GM23338 (cell line): ENCODE data around the gene NFILZ. TPM values are rescaled to one million over a fixed set of nuclear protein-coding genes. Genes with fewer than 3 reads are reported as not detected.
"Not testable (repeated sequence)": the region's sequence is repeated elsewhere in the genome, so short reads cannot be mapped to it uniquely, and the experiment has no call there.

Source experiments
- ATAC-seq: fragments of 200-7000 bp; cut with Tn5 transposase; 3 replicates; pipeline ENCODE4 v1.9.1; 2020
- DNase-seq: peaks from one replicate; pipeline ENCODE4 v3.0.0-alpha.2; 2015; ENCODE audit warnings: low spot score
- H2AFZ ChIP-seq: fragments of 200-600 bp; sonication (generic); 2 replicates; pipeline ENCODE4 v1.8.0; 2016; ENCODE audit warnings: antibody characterized with exemption, mild to moderate bottlenecking, moderate library complexity
- H3F3A ChIP-seq: fragments of 200-600 bp; sonication (generic); replicated peaks from 2 replicates; pipeline ENCODE4 v1.8.0; 2017; ENCODE audit warnings: antibody characterized with exemption, mixed run types, low read depth
- H3K27ac ChIP-seq: fragments of 200-600 bp; sonication (generic); 2 replicates; pipeline ENCODE4 v1.6.1; 2016; ENCODE audit warnings: low read depth
- H3K27me3 ChIP-seq: fragments of 200-600 bp; sonication (generic); 2 replicates; pipeline ENCODE4 v1.8.0; 2016; ENCODE audit warnings: mild to moderate bottlenecking, mixed run types, moderate library complexity; ENCODE audit not compliant: insufficient read depth
- H3K36me3 ChIP-seq: fragments of 200-600 bp; sonication (generic); 2 replicates; pipeline ENCODE4 v1.8.0; 2016; ENCODE audit warnings: mild to moderate bottlenecking; ENCODE audit not compliant: insufficient read depth
- H3K4me1 ChIP-seq: fragments of 200-600 bp; sonication (generic); 2 replicates; pipeline ENCODE4 v1.8.0; 2016; ENCODE audit warnings: mild to moderate bottlenecking, moderate library complexity; ENCODE audit not compliant: insufficient read depth
- H3K4me2 ChIP-seq: fragments of 200-600 bp; sonication (generic); 2 replicates; pipeline ENCODE4 v1.7.1; 2017; ENCODE audit warnings: mixed run types
- H3K4me3 ChIP-seq: fragments of 200-600 bp; sonication (generic); 2 replicates; pipeline ENCODE4 v1.6.1; 2016; ENCODE audit warnings: mixed run types
- H3K79me2 ChIP-seq: fragments of 200-600 bp; sonication (generic); replicated peaks from 2 replicates; pipeline ENCODE4 v1.8.0; 2017; ENCODE audit warnings: mild to moderate bottlenecking; ENCODE audit not compliant: insufficient read depth
- H3K9me2 ChIP-seq: fragments of 200-600 bp; sonication (generic); 2 replicates; pipeline ENCODE4 v1.8.0; 2017; ENCODE audit not compliant: insufficient read depth
- H4K20me1 ChIP-seq: fragments of 200-600 bp; sonication (generic); replicated peaks from 2 replicates; pipeline ENCODE4 v1.8.0; 2017; ENCODE audit warnings: mild to moderate bottlenecking; ENCODE audit not compliant: insufficient read depth
- H3K27ac Mint-ChIP-seq: 2 replicates; pipeline ENCODE4 v1.8.0; 2020; ENCODE audit warnings: inconsistent platforms, mild to moderate bottlenecking, moderate library complexity, mixed read lengths
- H3K27me3 Mint-ChIP-seq: 3 replicates; pipeline ENCODE4 v1.8.0; 2022; ENCODE audit warnings: low read depth, mild to moderate bottlenecking, moderate library complexity, mixed read lengths, inconsistent platforms; ENCODE audit not compliant: insufficient read depth, poor library complexity
- H3K36me3 Mint-ChIP-seq: 3 replicates; pipeline ENCODE4 v1.8.0; 2021; ENCODE audit warnings: low read depth, mild to moderate bottlenecking, inconsistent platforms, moderate library complexity, mixed read lengths
- H3K4me1 Mint-ChIP-seq: 3 replicates; pipeline ENCODE4 v1.8.0; 2020; ENCODE audit warnings: mild to moderate bottlenecking, inconsistent platforms, mixed read lengths
- H3K4me3 Mint-ChIP-seq: 3 replicates; pipeline ENCODE4 v1.8.0; 2021; ENCODE audit warnings: moderate library complexity, mild to moderate bottlenecking, inconsistent platforms, mixed read lengths
- H3K9me3 Mint-ChIP-seq: 3 replicates; pipeline ENCODE4 v1.8.0; 2020; ENCODE audit warnings: moderate library complexity, mild to moderate bottlenecking, inconsistent platforms, mixed read lengths
- CREB1 ChIP-seq: fragments of 250-450 bp; sonication (Bioruptor Pico); IDR thresholded peaks from 2 replicates; pipeline ENCODE4 v1.5.0; 2020; ENCODE audit warnings: low read depth, mild to moderate bottlenecking, moderate library complexity
- CTCF ChIP-seq, 2 experiments: fragments of 200-600 bp in 1 of 2; sonication (generic) in 1 of 2; conservative IDR thresholded peaks; 2 replicates each; pipeline versions ENCODE4 v1.5.1 to v1.6.1; 2016 to 2017; ENCODE audit warnings: antibody characterized with exemption in 2 of 2, low read depth in 2 of 2, mild to moderate bottlenecking in 2 of 2, moderate library complexity in 1 of 2
- EZH2 ChIP-seq: fragments of 200-600 bp; sonication (generic); IDR thresholded peaks from one replicate; pipeline ENCODE4 v1.8.0; 2017; ENCODE audit warnings: antibody characterized with exemption, mild to moderate bottlenecking, low read depth; ENCODE audit not compliant: unreplicated experiment
- POLR2AphosphoS5 ChIP-seq: IDR thresholded peaks from 2 replicates; pipeline ENCODE4 v1.6.1; 2016; ENCODE audit warnings: antibody characterized with exemption, low read depth
- ZNF114 ChIP-seq: fragments of 250-450 bp; sonication (Bioruptor Pico); IDR thresholded peaks from 2 replicates; pipeline ENCODE4 v1.5.0; 2020; ENCODE audit warnings: mild to moderate bottlenecking, moderate library complexity
- ZNF331 ChIP-seq: fragments of 250-450 bp; sonication (Bioruptor Pico); IDR thresholded peaks from 2 replicates; pipeline ENCODE4 v1.5.0; 2020; ENCODE audit warnings: low read depth, mild to moderate bottlenecking, moderate library complexity
- polyA plus RNA-seq: library from polyadenylated mRNA; unstranded; fragments of >200 nt; fragmentation: Nextera tagmentation; extraction: Ambion mirVana; gene quantifications from 2 replicates; pipeline ENCODE4 v1.2.1, GENCODE V29; 2016
- total RNA-seq: library from RNA; depleted of rRNA; stranded (reverse); fragments of >200 nt; shearing (Covaris generic); gene quantifications from 2 replicates; pipeline ENCODE4 v1.2.3, GENCODE V29; 2014

The NFILZ gene
- total and polyA plus RNA-seq, 2 experiments from 2014 or later = not detected

GRCh38 chr19:8618751-8619150 lies 11.7 kb upstream of the NFILZ start:
- H3K79me2 ChIP-seq = no peaks in the 10 kb centered on the region
- no peak overlapping the region for H2AFZ ChIP-seq
- no peak overlapping the region for H3K27ac Mint-ChIP-seq
- H3K27me3 ChIP-seq = no peaks in the 10 kb centered on the region
- peaks cover 15% of the 10 kb centered on the region for H3K27me3 Mint-ChIP-seq
- no peak overlapping the region for H3K4me3 Mint-ChIP-seq
- no peaks in the 10 kb centered on the region for H3F3A ChIP-seq
- H3K9me2 ChIP-seq = no peaks in the 10 kb centered on the region
- peaks cover 2% of the 10 kb centered on the region; the same call in 2 of the 3 replicates for H3K4me1 Mint-ChIP-seq
- no peaks in the 10 kb centered on the region for H3K4me1 ChIP-seq
- no peak overlapping the region for H3K27ac ChIP-seq
- ATAC-seq (no peak), DNase-seq (no peak)
- no peak for TF ChIP-seq ZNF114
- TF ChIP-seq ZNF331 (CRISPR knock-in tag) = no peak
- no peaks in the 10 kb centered on the region for H3K36me3 Mint-ChIP-seq
- H3K4me3 ChIP-seq = no peak overlapping the region
- H3K36me3 ChIP-seq = no peaks in the 10 kb centered on the region
- no peak overlapping the region for H3K4me2 ChIP-seq
- H4K20me1 ChIP-seq = no peaks in the 10 kb centered on the region
- H3K9me3 Mint-ChIP-seq = peaks cover 7% of the 10 kb centered on the region; the same call in 2 of the 3 replicates

- not testable (repeated sequence) for H3K4me1 Mint-ChIP-seq, H3K9me2 ChIP-seq, H4K20me1 ChIP-seq, H3K4me3 ChIP-seq, H3F3A ChIP-seq, H3K79me2 ChIP-seq, H3K36me3 ChIP-seq, H3K4me3 Mint-ChIP-seq, H3K27ac ChIP-seq, H3K27ac Mint-ChIP-seq, H3K27me3 ChIP-seq, H2AFZ ChIP-seq, H3K27me3 Mint-ChIP-seq, H3K4me2 ChIP-seq, H3K36me3 Mint-ChIP-seq, H3K4me1 ChIP-seq
- peaks cover 28% of the 10 kb centered on the region for H3K9me3 Mint-ChIP-seq
- TF ChIP-seq CTCF (conservative IDR thresholded peaks at IDR 0.05; ENCODE audit: low read depth in 2 of 2) = peak; percentile 53 to 73
- ATAC-seq (peak; percentile 74), DNase-seq (peak; percentile 56)
Measured at GRCh38 chr19:8622886-8623285, 7.5 kb upstream of the NFILZ start.

- Histone ChIP-seq H3K27me3 (no peaks in the 10 kb centered on the region), H3K9me2 (no peaks in the 10 kb centered on the region), H4K20me1 (no peaks in the 10 kb centered on the region), H3F3A (no peaks in the 10 kb centered on the region), H3K27ac (no peak overlapping the region), H3K4me1 (peaks cover 8% of the 10 kb centered on the region; the same call in 1 of the 2 replicates), H3K4me3 (no peak overlapping the region), H3K36me3 (no peaks in the 10 kb centered on the region), H3K79me2 (no peaks in the 10 kb centered on the region), H3K4me2 (no peak overlapping the region), H2AFZ (no peak overlapping the region)
- no peak overlapping the region for H3K4me3 Mint-ChIP-seq
- no peak for TF ChIP-seq POLR2AphosphoS5
- no peak for TF ChIP-seq CREB1 (CRISPR knock-in tag)
- no peak for TF ChIP-seq CTCF (conservative IDR thresholded peaks at IDR 0.05; ENCODE audit: low read depth in 2 of 2)
- no peak for TF ChIP-seq EZH2
- H3K27me3 Mint-ChIP-seq = peaks cover 11% of the 10 kb centered on the region
- DNase-seq = no peak
- no peak overlapping the region for H3K27ac Mint-ChIP-seq
- peaks cover 44% of the 10 kb centered on the region for H3K9me3 Mint-ChIP-seq
- peaks cover 2% of the 10 kb centered on the region; the same call in 1 of the 3 replicates for H3K4me1 Mint-ChIP-seq
- H3K36me3 Mint-ChIP-seq = no peaks in the 10 kb centered on the region
- ATAC-seq = no peak
Measured at GRCh38 chr19:8626842-8627241, 3.6 kb upstream of the NFILZ start.
